IPS-18c (cell line): ENCODE results near the gene RNF26.
A peak's percentile ranks its signal among the peaks of the same experiment; 100 is the strongest.

Experiments used
- H3K4me3 ChIP-seq: 2 replicates; pipeline ENCODE4 v1.7.0; 2013; ENCODE audit warnings: low read depth, mild to moderate bottlenecking, low read length, moderate library complexity; ENCODE audit not compliant: insufficient read depth
- H3K9me3 ChIP-seq: one replicate; pipeline ENCODE4 v1.6.1; 2013; ENCODE audit warnings: mild to moderate bottlenecking, low read length, moderate library complexity; ENCODE audit not compliant: control insufficient read depth, insufficient read depth

The RNF26 gene

GRCh38 chr11:119361941-119362725, 27.8 kb downstream of the RNF26 start:
- Histone ChIP-seq H3K9me3 (peaks cover 3% of the 10 kb centered on the region), H3K4me3 (no peak overlapping the region; the same call in 1 of the 2 replicates)

DNA sequence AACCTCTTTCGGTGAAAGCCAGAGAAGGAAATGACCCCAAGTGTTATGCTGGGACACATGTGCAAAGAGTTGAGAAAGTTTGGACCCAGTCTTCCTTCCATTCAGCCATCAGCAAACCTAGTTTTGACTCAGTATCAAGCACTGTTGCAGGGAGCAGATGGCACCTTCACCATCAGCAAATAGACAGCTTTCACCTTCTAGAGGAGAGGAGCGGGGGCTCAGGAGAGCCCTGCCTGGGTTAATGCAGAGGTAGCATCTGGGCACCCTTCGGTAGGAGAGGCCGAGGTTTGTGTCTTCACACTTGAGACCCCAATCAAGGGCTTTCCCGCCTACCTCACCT, 28.4 kb downstream of the RNF26 start:
- H3K4me3 ChIP-seq = no peak overlapping the region
- peaks cover 3% of the 10 kb centered on the region for H3K9me3 ChIP-seq

GRCh38 chr11:119363081-119363850, 28.9 kb downstream of the RNF26 start:
- peak overlapping the region; percentile 38 for H3K4me3 ChIP-seq

DNA sequence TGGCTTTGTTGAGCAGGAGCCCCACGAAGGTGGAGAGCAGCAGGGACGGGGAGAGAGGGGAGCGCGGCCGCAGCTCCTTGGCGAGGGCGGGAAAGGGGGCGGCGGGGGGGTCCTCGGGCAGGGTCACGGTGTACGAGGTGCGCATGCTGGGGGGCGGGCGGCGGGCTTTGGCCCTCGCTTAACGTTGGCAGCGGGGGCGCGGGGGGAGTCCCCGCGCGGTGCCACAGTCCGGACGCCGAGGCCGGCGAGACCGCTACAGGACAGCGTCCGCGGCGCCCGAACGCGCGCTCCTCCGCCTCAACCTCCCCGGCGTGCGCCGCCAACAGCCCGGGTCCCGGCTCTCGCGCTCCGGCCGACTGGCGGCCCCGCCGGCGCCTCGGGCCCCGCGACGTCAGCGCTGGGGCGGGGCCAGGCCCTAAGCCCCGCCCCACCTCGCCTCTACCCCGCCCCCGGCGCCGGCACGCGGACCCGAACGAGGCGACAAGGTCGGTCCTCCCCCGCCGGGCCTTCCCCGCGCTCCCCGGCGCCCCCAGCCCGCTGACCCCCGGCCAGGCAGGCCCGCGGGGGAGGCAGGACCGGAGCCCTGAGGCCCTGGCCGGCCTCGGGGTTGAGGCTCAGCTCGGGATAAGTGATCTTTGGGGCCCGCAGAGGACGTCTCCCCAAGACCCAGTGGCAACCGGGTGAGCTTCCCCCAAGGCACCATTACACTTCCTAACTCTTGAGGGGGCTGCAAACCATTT, 29.7 kb downstream of the RNF26 start:
- peaks cover 3% of the 10 kb centered on the region for H3K9me3 ChIP-seq
- peak overlapping the region; percentile 38 for H3K4me3 ChIP-seq

More at GRCh38 chr11:119363081-119363850, 28.9 kb downstream of the RNF26 start:
- H3K9me3 ChIP-seq = peaks cover 3% of the 10 kb centered on the region

- H3K9me3 ChIP-seq = peaks cover 3% of the 10 kb centered on the region
- no peak overlapping the region for H3K4me3 ChIP-seq
Observed at GRCh38 chr11:119365071-119365591, 30.8 kb downstream of the RNF26 start.

GRCh38 chr11:119366690-119367620, 32.6 kb downstream of the RNF26 start:
- Histone ChIP-seq H3K9me3 (peaks cover 4% of the 10 kb centered on the region), H3K4me3 (no peak overlapping the region)

DNA sequence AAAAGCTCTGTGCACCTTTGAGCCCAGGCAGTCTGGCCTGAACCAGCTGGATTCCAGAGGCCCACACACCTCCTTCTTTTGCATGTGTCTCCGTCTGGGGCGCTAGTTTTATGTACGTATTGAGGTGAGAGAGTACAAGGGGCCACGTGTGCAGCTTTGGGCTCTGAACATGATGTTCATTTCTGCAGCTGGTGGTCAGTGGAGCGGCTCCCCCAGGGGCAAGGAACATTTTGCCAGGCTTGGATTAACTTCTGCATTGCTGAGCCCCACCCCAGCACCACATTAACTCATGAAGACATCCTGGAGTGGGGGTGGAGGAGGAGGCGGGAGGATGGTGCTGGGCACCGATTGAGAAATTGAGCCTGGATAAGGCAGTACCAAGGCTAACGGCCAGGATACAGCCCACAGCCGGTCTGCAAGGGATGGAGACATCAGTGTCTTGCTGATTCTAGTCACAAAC, 33.4 kb downstream of the RNF26 start:
- H3K9me3 ChIP-seq = peaks cover 3% of the 10 kb centered on the region
- no peak overlapping the region for H3K4me3 ChIP-seq

DNA sequence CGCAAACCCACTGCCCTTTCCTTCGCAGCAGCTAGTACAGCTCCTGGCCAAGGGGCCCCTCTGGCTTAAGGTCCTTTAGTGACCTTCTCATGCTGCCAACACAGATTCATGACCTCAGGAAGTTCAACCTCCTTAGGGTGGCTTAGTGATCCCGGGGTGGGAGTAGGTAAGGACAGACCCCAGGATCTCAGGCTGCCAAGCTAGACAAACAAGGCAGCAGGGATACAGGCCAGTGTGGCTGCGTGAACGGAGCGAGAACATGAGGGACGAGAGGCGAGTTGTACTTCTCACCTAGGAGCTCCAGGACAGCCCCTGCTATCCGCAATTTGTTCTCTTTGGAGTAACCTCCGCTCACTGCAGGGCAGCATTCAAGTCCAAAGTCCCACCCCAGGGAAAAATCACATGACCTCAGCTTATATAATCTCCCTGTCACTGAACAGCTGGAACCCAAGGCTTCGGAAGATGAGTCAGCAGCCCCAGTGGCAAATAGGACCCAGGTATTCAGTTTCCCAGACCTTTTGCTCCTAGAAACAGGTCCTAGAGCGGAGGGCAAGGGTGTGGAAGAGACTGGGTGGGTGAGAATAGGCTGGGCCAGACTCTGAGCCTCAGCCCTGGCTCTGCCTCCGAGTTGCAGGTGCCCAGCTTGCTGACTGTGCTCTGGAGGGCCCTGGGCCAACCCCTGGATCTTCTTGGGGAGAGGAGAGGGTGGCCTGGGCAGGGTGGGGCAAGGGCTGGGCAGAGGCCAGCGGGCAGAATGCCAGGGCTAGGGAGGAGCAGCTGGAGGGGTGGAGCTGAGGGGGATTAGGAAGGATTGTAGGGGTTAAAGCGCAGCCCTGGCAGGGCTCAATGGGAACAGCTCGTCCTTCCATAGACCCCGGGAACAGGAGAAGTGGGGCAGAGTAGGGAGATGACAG, 34.1 kb downstream of the RNF26 start:
- Histone ChIP-seq H3K4me3 (no peak overlapping the region), H3K9me3 (peaks cover 3% of the 10 kb centered on the region)

GRCh38 chr11:119369132-119369925, 35.0 kb downstream of the RNF26 start:
- Histone ChIP-seq H3K9me3 (peaks cover 3% of the 10 kb centered on the region), H3K4me3 (no peak overlapping the region)

- peaks cover 3% of the 10 kb centered on the region for H3K9me3 ChIP-seq
- H3K4me3 ChIP-seq = no peak overlapping the region
Observed at GRCh38 chr11:119370486-119371046, 36.2 kb downstream of the RNF26 start.

- peaks cover 3% of the 10 kb centered on the region for H3K9me3 ChIP-seq
- H3K4me3 ChIP-seq = no peak overlapping the region
Observed at GRCh38 chr11:119371067-119371601, 36.8 kb downstream of the RNF26 start.

DNA sequence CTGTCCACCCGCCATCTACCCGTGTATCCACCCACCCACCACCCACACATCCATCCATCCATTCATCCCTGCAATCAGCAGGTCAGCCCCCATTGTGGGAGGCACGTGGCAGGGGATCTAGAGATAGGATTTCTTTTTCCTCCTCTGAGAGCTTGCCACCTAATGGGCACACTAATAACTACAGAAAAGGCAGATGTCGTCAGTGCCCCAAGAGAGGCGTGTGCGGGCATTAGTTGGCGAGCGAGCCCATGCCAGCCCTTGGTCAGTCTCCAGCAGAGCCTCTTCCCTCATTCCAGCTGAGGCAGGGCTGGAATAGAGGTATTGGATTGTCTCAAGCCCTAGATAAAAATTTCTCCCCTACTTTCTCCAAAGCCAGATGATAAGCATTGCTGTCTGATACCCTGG, 37.5 kb downstream of the RNF26 start:
- H3K4me3 ChIP-seq = no peak overlapping the region
- H3K9me3 ChIP-seq = peaks cover 3% of the 10 kb centered on the region

- Histone ChIP-seq H3K4me3 (no peak overlapping the region), H3K9me3 (peaks cover 3% of the 10 kb centered on the region)
Observed at GRCh38 chr11:119372260-119373058, 38.1 kb downstream of the RNF26 start.
